Activated CD8-positive, alpha-beta T cell treated with anti-CD3 and anti-CD28 coated beads for 36 hours (primary cell): ENCODE measurements around the gene ATXN1. TPM values are rescaled to one million over a fixed set of nuclear protein-coding genes. Genes with fewer than 3 reads are reported as not detected.
A peak's percentile ranks its signal among the peaks of the same experiment; 100 is the strongest.

Experiments used
- ATAC-seq: fragments of 200-7000 bp; cut with Tn5 transposase; one replicate; pipeline ENCODE4 v1.10.0; 2021; ENCODE audit warnings: mild to moderate bottlenecking, moderate library complexity
- CTCF ChIA-PET: fragments of 350-600 bp; sonication (Branson Sonifier 250); formaldehyde crosslinking; loops from one replicate; lab custom pipeline; 2021; ENCODE audit warnings: antibody characterized with exemption; lab: Charles Lee
- POLR2A ChIA-PET: fragments of 350-600 bp; sonication (Branson Sonifier 250); formaldehyde crosslinking; loops from one replicate; lab custom pipeline; 2021; ENCODE audit warnings: antibody characterized with exemption; lab: Charles Lee
- DNase-seq: peaks from one replicate; pipeline ENCODE4 v3.0.0-alpha.2; 2020
- H3K27ac Mint-ChIP-seq: one replicate; pipeline ENCODE4 v1.8.0; 2021; ENCODE audit warnings: mild to moderate bottlenecking, mixed read lengths
- H3K27me3 Mint-ChIP-seq: one replicate; pipeline ENCODE4 v1.8.0; 2021; ENCODE audit warnings: mixed read lengths
- H3K36me3 Mint-ChIP-seq: one replicate; pipeline ENCODE4 v1.8.0; 2021; ENCODE audit warnings: low read depth, mixed read lengths
- H3K4me1 Mint-ChIP-seq: one replicate; pipeline ENCODE4 v1.8.0; 2021; ENCODE audit warnings: low read depth, mixed read lengths
- H3K4me3 Mint-ChIP-seq: one replicate; pipeline ENCODE4 v1.8.0; 2021; ENCODE audit warnings: mild to moderate bottlenecking, moderate library complexity, mixed read lengths
- H3K9me3 Mint-ChIP-seq: one replicate; pipeline ENCODE4 v1.8.0; 2021; ENCODE audit warnings: mixed read lengths
- CTCF ChIP-seq: fragments of 200-600 bp; IDR thresholded peaks from one replicate; pipeline ENCODE4 v1.8.0; 2022; ENCODE audit warnings: antibody characterized with exemption, mild to moderate bottlenecking
- intact Hi-C: fragments of 100-400 bp; cut with micrococcal nuclease; formaldehyde crosslinking; loops from one replicate; pipeline ENCODE4 v1.10.0; 2022
- total RNA-seq, 2 experiments: library from RNA; stranded (reverse); gene quantifications; one replicate each; pipeline ENCODE4 v1.2.3, GENCODE V29; 2021

The ATXN1 gene
- total RNA-seq, 2 experiments from 2014 or later = 35.4 to 40.8 TPM

GRCh38 chr6:16326531-16326930 lies 434.7 kb downstream of the ATXN1 start:
- no peak for TF ChIP-seq CTCF
- ChIA-PET POLR2A (interaction anchor here (0.6 kb wide), 1 partner anchor 166 kb away, joined by 6 read pairs; no protein-coding TSS in a partner anchor), CTCF (no interaction called here)
- Mint-ChIP-seq H3K27ac (no peak overlapping the region), H3K27me3 (no peaks in the 10 kb centered on the region), H3K9me3 (no peaks in the 10 kb centered on the region), H3K36me3 (peaks cover 32% of the 10 kb centered on the region), H3K4me3 (no peak overlapping the region), H3K4me1 (peaks cover 45% of the 10 kb centered on the region)
- intact Hi-C loops = loop anchor here (10.0 kb wide), 2 partner anchors 368 to 628 kb away; no protein-coding TSS in a partner anchor
- DNase-seq (no peak), ATAC-seq (no peak)

- peaks cover 32% of the 10 kb centered on the region for H3K36me3 Mint-ChIP-seq
- ATAC-seq = no peak
- ChIA-PET CTCF (interaction anchor here (0.8 to 3.4 kb wide), 5 partner anchors 8 to 446 kb away, joined by 3 to 29 read pairs (median 5); no protein-coding TSS in a partner anchor), POLR2A (interaction anchor here (0.6 kb wide), 1 partner anchor 130 kb away, joined by 3 read pairs; no protein-coding TSS in a partner anchor)
- no peaks in the 10 kb centered on the region for H3K9me3 Mint-ChIP-seq
- TF ChIP-seq CTCF = no peak
- intact Hi-C loops = loop anchor here (5.0 to 10.0 kb wide), 3 partner anchors 192 to 630 kb away; no protein-coding TSS in a partner anchor
- DNase-seq = peak; percentile 27
- peak overlapping the region; percentile 72 for H3K27ac Mint-ChIP-seq
- no peaks in the 10 kb centered on the region for H3K27me3 Mint-ChIP-seq
- H3K4me1 Mint-ChIP-seq = peaks cover 59% of the 10 kb centered on the region
- H3K4me3 Mint-ChIP-seq = no peak overlapping the region
These were observed 436.5 kb downstream of the ATXN1 start for GRCh38 chr6:16324606-16325225.

- no peak overlapping the region for H3K4me3 Mint-ChIP-seq
- peak overlapping the region; percentile 72 for H3K27ac Mint-ChIP-seq
- POLR2A ChIA-PET = interaction anchor here (0.6 to 1.8 kb wide), 3 partner anchors 8 to 439 kb away, joined by 3 to 4 read pairs (median 3); no protein-coding TSS in a partner anchor
- peaks cover 34% of the 10 kb centered on the region for H3K36me3 Mint-ChIP-seq
- CTCF ChIA-PET = interaction anchor here (0.8 to 3.4 kb wide), 6 partner anchors 9 to 447 kb away, joined by 3 to 29 read pairs (median 4); no protein-coding TSS in a partner anchor
- H3K4me1 Mint-ChIP-seq = peaks cover 64% of the 10 kb centered on the region
- ATAC-seq (no peak), DNase-seq (no peak)
- no peaks in the 10 kb centered on the region for H3K9me3 Mint-ChIP-seq
- TF ChIP-seq CTCF = no peak
- intact Hi-C loops = loop anchor here (5.0 to 10.0 kb wide), 3 partner anchors 192 to 631 kb away; no protein-coding TSS in a partner anchor
- no peaks in the 10 kb centered on the region for H3K27me3 Mint-ChIP-seq
These were observed 437.1 kb downstream of the ATXN1 start for GRCh38 chr6:16324184-16324583.

DNA sequence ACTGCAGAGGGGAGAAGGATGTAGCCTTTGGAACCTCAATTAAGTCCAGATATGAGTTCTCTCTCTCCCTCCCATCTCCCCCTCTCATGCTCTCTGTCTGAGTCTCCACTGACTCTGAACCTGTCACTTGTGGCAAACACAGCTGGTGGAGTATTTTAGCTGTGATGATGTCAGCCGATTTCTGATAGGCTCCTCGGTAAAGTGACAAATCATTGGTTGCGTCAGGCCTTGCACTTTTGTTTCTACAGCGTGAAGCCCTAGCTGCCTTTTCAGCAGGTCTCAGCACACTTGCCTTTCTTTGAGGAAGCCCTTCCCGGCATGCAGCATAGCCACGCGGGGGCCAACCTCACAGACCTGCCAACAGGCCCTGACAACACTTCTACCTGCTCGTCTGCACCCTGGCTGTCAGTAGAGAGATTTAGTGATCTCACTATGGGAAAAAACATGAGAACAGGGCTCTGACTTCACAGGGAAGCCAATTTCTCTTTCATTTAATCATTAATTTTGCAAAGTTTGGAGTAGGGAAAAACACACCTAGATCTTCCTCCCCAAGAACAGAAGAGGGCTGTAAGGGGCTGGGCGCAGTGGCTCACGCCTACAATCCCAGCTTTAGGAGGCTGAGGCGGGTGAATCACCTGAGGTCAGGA lies 438.5 kb downstream of the ATXN1 start:
- H3K9me3 Mint-ChIP-seq = no peaks in the 10 kb centered on the region
- DNase-seq = peak; percentile 92
- ChIA-PET CTCF (interaction anchor here (0.8 to 3.4 kb wide), 5 partner anchors 10 to 425 kb away, joined by 3 to 29 read pairs (median 4); no protein-coding TSS in a partner anchor), POLR2A (interaction anchor here (0.9 to 1.8 kb wide), 4 partner anchors 9 to 440 kb away, joined by 3 to 4 read pairs (median 3); partner anchors contain the start of gene ATXN1)
- H3K4me1 Mint-ChIP-seq = peaks cover 78% of the 10 kb centered on the region
- ATAC-seq = peak; percentile 77
- no peaks in the 10 kb centered on the region for H3K27me3 Mint-ChIP-seq
- H3K36me3 Mint-ChIP-seq = peaks cover 34% of the 10 kb centered on the region
- TF ChIP-seq CTCF = no peak
- intact Hi-C loops = loop anchor here (5.0 to 10.0 kb wide), 3 partner anchors 190 to 632 kb away; no protein-coding TSS in a partner anchor
- H3K4me3 Mint-ChIP-seq = peak overlapping the region; percentile 51
- H3K27ac Mint-ChIP-seq = peak overlapping the region; percentile 94
